ENCODE results near the gene TUBGCP3.

Gene TUBGCP3

DNA sequence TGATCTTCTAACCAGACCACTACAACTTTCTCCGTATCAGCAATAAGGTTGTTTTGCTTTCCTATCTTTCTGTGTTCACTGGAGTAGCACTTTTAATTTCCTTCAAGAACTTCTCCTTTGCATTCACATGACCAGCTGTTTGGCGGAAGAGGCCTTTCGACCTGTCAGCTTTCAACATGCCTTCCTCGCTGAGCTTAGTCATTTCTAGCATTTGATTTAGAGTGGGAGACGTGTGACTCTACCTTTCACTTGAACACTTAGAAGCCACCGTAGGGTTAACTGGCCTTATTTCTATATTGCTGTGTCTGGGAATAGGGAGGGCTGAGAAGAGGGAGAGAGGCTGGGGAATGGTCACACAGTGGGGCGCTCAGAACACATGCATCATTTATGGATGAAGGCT, 104.7 kb downstream of the TUBGCP3 start:
- DNase-seq (ENCODE audit: low read depth), result no peak

DNA sequence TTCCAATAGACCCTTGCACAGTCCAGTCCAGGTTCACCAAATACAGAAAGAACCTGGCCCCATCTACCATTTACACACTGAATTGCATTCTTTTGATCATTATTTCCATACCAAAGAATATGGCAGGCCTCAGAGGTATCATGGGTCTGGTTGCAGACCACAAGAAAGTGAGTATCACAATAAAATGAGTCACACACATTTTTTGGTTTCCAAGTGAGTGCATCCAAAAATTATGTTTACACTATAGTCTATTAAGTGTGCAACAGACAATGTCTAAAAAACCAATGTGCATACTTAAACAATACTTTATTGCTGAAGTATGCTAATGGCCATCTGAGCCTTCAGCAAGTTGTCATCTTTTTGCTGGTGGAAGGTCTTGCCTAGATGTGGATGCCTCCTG, 106.5 kb downstream of the TUBGCP3 start:
- DNase-seq (ENCODE audit: low read depth), result no peak

DNA sequence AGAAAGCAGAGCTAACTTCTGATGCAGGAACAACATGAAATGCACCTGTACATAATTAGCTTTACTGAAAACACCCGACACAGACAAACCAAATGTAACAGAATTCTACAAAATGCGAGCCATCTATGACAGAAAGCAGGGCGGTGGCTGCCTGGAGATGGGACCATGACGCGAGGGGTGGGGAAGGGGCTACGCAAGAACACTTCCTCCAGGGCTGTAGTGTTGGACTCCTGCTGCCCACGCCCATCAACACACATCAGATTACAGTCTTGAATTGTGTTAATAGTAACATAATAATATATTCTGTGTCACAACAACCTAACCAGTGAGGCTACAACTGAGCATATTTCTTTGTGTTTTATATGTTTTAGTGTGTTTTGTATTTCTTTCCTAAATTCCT, 108.6 kb downstream of the TUBGCP3 start:
- no peak for DNase-seq (ENCODE audit: low read depth)

DNA sequence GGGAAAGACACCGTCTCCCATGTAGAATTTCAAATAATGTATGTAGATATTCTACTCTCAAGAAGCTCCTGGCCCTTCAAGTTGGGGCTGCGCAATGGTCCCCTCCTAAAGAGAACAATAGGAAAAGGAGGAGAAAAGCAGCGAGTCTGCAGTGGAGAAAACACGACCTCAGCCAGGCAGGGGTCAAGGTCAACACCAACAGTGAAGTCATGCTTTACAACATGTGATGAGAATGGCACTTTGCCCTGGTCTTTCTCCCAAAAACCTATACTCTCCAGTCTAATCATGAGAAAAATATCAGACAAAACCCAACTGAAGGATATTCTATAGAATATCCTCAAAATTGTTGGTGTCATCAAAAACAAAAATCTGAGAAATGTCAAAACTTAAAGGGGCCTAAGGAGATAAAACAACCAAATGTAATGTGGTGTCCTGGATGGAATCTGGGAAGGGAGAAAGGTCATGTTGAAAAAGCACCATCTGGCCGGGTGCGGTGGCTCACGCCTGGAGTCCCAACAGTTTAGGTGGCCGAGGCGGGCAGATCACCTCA, 110.8 kb downstream of the TUBGCP3 start:
- no peak for DNase-seq (ENCODE audit: low read depth)

DNA sequence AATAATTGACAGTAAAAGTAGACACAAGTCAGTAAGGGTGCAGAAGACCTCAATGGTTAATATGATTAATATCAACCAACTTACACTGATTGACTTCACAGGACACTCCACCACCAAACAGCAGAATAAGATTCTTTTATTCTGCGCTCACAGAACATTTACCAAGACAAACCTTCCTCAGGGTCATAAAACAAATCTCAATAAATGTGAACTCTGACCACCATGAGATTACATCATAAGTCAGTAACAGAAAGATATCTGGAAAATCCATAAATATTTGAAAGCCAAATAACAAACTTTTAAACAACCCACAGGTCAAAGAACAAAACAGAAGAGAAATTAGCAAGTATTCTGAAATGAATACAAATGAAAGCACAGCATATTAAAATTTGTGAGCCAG, 112.1 kb downstream of the TUBGCP3 start:
- DNase-seq (ENCODE audit: low read depth), result no peak

DNA sequence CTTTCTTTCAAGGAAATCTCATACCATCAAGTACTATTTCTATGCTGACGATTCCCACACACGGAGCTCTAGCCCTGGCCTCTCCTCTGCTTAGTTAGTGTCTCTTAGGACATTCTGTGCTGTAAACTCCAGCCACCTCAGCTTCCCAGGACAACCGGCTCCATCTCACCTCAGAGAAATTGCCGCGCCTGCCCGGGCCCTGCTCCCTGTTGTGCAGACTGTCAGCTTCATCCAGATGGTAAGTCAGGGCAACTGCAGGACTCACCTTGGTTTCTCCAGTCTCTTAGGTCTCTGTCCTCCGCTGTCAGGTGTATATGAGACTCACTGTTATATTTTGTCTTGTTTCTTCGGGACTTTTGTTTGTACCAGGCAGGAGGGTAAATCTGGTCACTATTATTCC, 113.1 kb downstream of the TUBGCP3 start:
- no peak for DNase-seq (ENCODE audit: low read depth)

DNA sequence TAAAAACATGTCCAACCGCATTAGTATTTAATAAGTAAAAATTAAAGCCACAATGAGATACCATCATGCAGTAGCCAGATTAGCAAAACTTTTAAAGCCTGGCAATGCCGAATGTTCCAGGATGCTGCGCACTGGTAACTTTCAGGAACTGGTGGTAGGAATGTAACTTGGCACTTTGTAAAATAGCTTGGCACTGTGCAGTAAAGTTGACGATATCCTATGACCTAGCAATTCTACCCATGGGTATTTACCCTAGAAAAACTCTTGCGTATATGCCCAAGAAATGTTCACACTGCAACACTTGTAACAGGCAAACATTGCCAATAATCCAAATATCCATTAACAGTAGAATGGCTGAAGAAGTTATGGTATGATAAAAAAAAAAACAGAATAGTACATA, 114.1 kb downstream of the TUBGCP3 start:
- DNase-seq (ENCODE audit: low read depth), result no peak

DNA sequence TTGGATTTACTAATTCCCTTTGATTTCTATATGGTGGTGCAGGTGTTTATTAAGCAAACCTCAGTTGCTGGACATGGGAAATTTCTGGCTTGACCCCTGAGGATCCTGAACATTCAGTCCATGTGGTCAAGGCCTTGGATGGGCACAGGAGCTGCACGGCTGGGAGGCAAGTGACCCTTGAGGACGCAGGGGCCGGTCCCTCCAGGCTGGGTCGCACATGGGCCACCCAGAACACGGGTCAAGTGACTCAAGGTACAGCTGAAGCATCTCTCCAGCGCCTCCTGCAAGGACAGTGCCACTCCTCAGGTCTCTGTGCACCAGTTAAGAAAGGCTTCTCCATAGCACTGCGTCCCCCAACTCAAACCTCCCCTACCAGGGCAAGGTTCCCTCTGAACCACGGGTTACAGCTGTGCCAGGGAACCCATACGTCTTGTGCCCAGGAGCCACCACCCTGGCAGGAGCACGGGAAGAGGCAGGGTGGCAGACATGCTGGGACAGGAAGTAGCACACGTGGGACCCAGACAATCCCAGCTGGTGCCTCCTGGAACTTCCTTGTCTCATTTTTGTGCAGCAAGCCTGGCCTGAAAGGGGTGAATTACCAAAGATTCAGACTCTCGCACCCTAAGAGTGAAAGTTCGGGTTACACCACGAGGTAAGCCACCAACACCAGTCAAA, 118.7 kb downstream of the TUBGCP3 start:
- no peak for DNase-seq (ENCODE audit: low read depth)

DNA sequence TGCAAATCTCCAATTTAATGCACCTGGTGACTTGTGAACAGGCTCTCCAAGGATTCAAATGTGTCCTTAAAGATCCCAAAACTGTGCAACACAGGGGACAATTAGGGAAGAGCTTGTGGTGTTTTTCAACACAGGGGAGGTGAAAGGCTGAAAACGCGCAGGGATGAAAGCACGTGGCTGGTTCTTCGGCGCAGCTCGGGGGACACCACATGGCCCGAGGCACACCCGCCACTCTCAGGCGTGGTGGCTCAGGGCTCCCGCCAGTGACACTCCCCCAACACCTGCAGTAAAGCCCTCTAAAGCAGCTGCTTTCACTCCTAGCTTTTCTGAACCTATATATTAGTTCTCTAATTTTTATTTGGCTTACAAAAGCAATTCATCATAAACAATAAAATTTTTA, 119.9 kb downstream of the TUBGCP3 start:
- no peak for DNase-seq (ENCODE audit: low read depth)

DNA sequence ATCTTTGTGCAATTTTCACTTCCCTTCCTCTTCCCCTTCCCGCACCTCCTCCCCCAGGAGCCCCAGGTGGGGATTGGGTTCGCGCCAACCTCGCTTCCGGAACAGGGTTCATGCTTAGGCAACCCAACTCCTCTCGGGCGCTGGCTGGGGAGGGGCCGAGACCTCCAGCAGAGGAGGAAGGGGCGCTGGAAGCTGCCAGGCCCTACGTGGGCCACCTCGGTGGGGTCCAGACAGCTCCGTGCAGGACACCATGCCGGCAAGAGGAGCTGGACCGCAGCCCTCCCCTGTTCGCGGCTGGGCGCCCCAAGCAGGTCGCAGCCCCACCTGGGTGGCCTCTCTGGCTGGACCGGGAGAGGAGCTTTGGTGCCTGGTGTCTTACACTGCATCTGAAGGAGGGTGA, 120.7 kb downstream of the TUBGCP3 start:
- no peak for DNase-seq (ENCODE audit: low read depth)

DNA sequence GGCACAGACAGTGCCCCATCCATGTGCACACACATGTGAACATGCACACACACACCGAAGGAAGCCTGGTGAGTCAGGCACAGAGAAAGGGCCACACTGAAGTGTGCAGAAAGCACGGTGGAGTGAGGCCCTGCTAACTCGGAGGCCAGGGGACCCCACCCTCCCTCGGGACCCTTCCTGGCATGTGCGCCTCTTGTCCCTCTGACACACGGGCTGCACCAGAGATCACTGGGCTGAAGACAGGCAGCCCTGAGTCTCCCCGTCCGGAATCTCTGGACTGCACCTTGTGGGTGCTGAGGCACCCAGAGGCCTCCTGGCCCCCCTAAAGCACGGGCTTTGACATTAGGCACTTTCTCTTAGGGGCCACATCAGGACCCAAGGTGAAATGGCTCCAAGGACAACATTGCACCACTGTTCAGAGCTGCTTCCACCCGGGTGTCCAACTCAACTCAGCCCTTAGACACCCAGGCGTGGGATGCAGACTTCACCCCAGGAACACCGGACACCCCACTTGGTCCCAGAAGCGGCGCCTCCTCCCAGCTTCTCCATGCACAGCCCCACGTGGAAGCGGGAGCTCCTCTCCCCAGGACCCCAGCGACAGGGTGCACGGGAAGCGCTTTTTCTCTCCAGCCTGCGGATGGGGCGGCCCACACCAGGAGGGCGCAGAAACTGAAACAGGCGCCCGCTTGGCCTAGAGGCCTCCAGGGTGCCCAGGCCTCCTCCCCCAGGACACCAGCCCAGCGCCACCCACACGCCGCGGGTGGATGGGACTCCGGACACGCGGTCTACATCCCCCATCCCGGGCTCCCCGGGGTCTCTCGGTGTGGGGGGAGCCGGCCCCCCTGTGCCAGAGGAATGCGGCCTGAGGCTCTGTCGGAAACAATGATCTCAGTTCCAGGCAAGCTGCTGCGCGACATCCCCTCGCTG, 121.6 kb downstream of the TUBGCP3 start:
- no peak for DNase-seq (ENCODE audit: low read depth)

DNA sequence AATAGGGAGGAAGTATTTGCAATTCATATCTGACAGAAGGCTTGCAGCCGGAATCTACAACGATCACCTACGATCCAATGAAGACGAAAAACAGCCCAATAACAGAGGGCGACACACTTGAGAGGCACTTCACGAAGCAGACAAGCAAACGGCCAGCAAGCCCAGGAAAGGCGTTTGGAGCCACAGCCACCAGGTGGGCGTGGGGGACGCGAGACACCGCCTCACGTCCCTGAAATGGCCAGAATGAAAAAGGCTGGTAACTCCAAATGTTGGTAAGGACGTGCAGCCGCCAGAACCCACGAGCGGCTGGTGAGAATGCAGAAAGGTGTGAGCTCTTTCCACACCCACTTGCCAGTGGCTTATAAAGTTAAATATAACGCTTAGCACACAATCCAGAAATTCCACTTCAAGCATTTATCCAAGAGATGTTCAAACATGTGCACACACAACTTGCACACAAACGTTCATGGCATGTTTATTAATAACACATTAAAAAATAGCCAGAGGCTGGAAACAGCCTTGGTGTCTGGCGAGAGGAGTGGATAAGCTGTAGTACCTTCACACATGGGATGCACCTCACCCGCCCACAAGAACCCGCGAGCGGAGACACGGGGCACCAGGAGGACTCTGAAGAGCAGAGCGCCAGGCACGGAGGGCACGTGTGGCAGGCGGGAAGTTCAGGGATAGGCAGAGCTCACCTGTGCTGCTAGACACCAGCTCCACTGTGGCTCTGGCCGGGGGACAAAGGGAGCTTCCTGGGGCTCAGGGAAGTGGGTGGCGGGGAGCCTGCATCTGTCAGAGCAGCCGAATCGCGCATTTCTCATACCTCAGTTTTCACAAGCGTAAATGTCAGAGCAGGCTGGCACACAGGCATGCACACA, 122.5 kb downstream of the TUBGCP3 start:
- no peak for DNase-seq (ENCODE audit: low read depth)

DNA sequence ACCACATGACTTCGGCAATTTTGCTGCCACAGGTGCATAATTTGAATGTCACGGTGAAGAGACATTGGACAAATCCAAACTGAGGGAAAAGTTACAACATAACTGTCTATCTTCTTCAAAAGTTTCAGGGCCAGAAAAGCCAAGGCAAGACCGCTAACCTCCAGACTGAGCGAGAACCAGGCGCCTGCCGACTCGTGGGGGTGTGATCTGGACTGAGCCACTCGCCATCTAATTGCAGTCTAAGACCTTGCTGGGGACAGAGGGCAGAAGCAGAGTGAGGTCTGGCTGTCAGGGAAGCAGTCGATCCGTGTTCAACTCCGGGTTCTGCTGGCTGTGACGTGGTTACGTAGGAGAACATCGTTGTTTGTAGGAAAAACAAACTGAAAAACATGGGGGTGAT, 123.2 kb downstream of the TUBGCP3 start:
- no peak for DNase-seq (ENCODE audit: low read depth)

DNA sequence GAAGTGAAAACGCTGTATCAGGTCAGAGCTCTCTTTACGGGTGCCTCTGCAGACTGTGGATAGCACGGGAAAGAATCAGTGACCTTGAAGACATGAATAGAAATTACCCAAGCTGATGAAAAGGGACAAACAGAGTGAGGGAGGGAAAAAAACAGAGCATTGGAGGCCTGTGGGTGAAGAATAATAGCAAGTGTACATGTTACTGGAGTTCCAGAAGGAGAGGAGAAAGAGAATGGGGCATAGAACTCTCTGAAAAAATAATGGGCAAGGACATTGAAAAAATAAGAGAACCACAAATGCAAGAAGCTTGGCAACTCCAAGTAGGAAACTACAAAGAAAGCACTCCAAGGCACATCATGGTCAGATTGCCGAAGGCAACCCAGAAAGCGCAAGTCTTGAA, 125.5 kb downstream of the TUBGCP3 start:
- DNase-seq (ENCODE audit: low read depth), result no peak

DNA sequence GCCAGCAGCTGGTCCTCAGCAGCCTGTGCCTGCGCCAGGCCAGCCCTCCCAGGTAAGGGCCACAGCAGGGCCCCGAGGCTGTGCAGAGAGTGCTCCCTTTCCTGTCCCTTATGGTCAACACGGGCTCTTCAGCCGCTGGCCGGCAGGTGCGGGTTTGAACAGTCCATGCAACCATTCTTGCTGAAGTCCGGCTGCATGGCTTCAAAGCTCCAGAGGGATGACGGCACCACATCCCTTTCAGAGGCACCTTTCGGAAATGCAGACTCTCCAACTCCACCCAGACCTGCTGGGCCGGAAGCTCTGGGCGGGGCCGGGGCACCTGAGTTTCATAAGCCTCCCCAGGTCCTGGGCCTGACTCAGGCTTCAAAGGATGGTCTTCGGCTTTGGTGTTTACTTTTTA, 130.5 kb downstream of the TUBGCP3 start:
- DNase-seq (ENCODE audit: low read depth), result no peak

DNA sequence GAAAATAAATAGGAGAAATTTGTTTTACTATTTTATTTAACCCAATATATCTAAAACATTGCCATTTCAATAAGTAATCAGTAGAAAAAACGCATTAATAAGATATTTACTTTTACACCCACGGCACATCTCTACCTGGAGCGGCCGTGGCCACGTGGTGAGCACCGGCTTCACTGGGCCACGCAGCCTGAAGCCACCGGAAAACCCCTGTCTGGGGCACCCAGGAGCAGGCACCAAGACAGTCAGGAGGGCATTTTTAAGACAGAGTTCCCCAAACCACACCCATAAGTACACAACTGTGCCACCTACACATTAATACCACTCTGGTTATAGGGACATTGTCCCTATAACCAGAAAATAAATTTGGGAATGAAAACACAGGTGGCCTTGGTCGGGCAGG, 130.9 kb downstream of the TUBGCP3 start:
- no peak for DNase-seq (ENCODE audit: low read depth)

DNA sequence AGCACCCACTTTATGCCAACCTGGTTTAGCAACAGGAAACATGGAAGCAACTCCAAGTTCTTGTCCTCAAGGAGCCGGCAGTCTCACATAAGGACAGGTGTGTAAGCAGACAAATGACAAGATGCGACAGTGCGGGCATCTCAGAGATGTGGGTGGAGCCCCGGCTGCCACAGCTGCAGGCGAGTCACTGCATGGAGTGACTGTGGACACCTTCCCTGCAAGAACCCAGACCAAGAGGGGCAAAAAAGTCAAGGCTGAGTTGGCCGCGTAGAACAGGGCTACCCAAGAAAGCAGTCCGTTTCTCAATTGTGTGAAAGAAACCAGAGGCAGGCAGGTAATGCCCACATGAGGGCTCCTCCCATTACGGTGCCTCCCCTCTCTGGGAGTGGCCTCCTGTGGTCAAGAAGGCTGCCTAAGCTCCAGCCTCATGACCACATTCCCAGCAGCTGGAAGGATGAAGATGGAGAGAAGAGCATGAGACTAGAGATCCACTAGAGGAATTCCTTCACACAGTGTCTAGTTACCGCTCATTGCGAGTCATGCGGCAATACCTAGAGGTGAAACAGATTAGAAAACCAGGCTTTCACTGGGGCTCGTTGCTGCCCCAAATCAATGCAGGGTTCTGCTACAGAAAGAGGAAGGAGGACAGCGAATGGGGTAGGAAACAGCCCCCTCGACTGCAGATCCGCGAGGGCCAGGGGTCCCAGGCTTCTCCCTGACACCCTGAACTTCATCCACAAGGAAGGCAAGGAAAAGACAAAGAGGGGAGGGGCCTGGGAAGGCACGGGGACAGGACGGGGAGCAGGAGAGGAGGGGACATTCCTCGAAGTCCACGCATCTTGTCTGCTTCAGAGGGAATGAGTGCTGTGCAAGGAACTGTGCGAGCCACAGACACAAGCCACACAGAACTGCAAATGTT, 131.6 kb downstream of the TUBGCP3 start:
- no peak for DNase-seq (ENCODE audit: low read depth)

DNA sequence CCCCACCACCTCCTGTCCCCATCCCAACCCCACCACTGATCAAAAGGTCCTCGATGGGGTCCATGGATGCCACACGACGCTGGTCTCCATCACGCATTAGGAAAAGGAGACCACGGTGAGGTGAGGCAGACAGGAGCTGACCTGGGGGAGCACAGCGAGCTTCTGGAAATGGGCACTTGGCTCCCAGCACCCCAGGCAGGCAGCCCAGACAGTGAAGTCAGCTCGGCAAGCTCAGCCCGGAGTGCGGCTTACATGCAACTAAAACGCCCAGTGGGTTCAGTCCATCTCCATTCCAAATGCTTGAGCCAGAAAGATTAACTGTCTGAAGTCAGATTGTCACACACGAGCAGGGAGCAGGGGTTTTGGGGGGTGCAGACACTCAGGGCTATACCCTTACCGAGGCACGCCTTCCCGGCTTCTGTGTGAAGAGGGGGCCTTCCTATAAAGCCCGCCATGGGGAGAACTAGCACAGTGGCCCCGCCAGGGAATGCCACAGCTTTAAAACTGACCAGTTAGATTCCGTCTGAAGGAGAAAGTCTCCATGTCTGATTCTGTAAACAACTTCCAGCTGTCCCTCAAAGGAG, 132.4 kb downstream of the TUBGCP3 start:
- no peak for DNase-seq (ENCODE audit: low read depth)

DNA sequence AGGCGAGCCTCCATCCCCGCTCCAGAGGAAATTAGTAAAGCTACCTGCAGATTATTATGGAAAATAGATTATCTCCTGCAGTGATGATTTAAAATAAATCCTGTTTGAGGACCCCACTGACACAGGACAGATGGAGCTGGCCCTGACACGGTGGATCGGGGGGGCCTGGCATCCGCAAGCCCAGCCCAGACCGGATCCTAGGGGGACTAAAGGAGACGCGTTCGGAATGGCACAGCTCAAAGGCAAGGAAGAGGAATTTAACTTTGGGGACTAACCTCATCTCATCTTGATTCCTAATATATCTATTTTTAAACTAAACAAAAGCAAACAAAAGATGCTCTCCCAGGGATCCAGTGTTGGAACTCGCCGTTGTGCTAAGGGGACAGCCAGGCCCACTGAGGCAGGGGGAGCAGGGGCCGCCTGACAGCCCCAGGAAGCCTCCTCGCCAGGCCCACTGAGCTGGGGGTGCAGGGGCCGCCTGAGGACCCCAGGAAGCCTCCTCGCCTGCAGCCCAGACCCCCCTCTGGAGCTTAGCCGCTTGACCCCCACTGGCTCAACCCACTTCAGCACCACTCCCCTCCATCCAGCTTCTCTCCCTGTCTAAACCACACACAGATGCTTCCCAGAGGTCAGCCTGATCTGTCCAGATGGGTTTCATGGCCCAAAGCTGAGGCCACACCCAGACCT, 133.2 kb downstream of the TUBGCP3 start:
- no peak for DNase-seq (ENCODE audit: low read depth)
